ENCODE data around the gene RFX2.
"Not testable (repeated sequence)": the region's sequence is repeated elsewhere in the genome, so short reads cannot be mapped to it uniquely, and the experiment has no call there.

RFX2 gene

GRCh38 chr19:6012426-6013170 lies 97.7 kb downstream of the RFX2 start:
- DNase-seq (ENCODE audit: low read depth): no peak

DNA sequence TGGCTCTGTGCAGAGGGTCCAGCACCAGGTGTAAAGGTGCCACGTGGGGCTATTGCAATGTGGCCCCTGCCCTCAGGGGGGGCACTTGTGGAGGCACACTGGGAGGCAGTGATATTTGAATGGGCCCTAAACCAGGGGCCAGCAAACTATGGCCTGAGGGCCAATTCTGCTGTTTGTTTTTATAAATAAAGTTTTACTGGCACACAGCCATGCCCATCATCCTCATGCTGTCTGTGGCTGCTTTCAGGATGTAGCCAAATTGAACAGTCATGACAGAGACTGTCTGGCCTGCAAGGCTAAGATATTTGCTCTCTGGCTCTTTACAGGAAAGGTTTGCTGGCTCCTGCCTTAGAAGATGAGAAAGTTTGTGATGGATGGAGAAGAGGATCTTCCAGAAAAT lies 98.5 kb downstream of the RFX2 start:
- no peak for DNase-seq (ENCODE audit: low read depth)

- DNase-seq (ENCODE audit: low read depth): no peak
Measured at GRCh38 chr19:6011206-6011605, 99.1 kb downstream of the RFX2 start.

DNA sequence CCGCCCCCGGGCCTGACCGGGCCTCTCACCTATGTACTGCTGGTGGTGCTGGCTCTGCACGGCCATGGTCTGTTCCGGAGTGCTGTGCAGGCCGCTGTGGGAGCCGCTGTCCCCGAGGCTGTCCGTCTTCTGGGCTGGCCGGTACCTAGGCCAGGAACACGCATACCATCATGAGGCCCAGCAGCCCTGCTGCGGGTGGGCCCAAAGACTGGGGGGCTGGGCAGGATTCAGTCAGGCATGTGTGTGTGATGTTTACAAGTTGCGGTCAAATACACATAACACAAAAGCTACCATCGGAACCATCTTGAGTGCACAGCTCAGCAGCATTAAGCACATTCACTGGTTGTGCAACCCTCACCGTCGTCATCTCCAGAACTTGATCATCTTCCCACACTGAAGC lies 100.2 kb downstream of the RFX2 start:
- DNase-seq (ENCODE audit: low read depth): no peak

GRCh38 chr19:6007866-6008265 lies 102.4 kb downstream of the RFX2 start:
- no peak for DNase-seq (ENCODE audit: low read depth)

DNA sequence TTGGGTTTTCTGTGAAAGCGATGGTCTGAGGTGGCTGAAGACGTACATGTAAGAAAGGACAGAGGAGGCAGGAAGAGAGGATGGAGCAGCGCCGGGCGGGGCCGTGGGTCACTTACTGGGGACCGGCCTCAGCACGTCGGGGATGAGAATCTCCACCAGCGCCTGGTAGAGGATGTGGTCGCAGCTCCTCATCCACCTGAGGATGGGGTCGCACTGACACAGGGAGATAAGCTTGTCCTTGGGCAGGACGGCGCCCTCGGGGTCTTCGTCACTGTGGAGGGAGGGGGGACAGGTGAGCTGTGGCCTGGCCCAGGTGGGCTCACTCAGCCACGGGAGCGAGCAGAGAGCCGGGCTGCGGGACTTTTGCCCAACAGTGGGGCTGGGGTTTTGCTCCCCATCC lies 103.4 kb downstream of the RFX2 start:
- no peak for DNase-seq (ENCODE audit: low read depth)

DNA sequence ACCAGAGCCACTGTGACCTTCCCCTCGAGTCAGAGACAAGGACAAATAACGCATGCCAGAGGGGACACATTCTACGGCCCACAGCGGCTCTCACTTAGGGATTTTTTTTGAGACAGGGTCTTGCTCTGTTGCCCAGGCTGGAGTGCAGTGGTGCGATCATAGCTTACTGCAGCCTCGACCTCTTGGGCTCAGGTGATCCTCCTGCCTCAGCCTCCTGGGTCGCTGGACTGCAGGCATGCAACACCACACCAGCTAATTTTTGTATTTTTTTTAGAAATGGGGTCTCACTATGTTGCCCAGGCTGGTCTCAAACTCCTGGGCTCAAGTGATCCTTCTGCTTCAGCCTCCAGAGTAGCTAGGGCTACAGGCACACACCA lies 104.2 kb downstream of the RFX2 start:
- not testable (repeated sequence) for DNase-seq (ENCODE audit: low read depth)

DNA sequence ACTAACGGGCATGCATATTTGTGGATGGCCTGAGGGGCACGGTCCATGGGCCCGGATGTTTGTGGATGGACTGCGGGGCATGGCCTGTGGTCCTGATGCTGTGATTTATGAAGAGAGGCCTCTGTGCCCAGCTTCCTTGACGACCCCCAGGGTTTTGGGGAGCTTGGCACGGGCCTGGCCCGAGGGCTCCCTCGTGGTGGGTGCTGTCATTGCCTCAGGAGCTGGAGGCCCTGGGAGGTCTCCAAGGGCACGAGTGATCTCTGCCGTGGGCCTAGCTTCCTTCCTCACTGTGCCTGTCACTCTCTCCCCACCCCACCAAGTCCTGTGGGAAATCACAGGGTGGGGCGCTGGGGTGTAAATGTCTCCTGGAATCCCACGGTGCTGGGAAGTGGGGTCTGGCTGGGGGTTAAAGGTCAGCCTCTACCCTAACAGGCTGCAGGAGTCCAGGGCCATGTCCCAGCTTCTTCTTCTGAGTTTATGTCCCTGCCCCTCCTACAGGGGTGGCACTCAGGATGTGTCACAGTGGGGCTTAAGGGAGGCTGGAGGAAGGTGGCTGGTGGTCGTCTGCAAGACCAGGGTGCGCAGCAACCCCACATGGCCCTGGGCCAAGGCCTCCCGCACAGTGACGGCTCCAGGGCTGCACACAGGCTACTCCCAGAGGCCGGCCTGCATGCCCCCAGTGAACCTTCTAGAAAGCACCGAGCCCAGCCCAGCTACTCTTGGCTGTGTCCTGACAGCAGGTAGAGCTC lies 104.8 kb downstream of the RFX2 start:
- DNase-seq (ENCODE audit: low read depth): no peak

- DNase-seq (ENCODE audit: low read depth): no peak
Measured at GRCh38 chr19:6003976-6004375, 106.3 kb downstream of the RFX2 start.

DNA sequence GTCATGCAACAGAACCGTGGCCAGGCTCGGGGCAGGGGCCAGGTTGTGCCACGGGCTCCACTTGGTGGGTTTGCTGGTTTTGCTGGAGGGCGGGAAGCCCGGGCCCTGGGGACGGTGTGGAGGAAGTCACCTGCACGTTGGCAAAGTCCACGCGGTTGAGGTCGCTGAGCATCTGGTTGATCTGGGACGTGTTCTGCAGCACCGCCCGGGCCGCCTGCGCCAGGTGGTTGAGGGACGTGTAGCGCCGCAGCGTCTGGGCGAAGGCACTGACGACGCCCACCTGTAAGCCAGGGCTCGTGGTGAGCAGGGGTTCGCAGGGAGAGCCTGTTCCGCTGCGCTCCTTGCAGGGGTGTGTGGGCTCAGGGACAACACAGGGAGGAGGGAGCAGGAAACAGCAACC lies 107.7 kb downstream of the RFX2 start:
- no peak for DNase-seq (ENCODE audit: low read depth)

GRCh38 chr19:6000228-6000847 lies 110.0 kb downstream of the RFX2 start:
- no peak for DNase-seq (ENCODE audit: low read depth)

GRCh38 chr19:5999693-6000092 lies 110.6 kb downstream of the RFX2 start:
- DNase-seq (ENCODE audit: low read depth): no peak

GRCh38 chr19:5997371-5997770 lies 112.9 kb downstream of the RFX2 start:
- no peak for DNase-seq (ENCODE audit: low read depth)

DNA sequence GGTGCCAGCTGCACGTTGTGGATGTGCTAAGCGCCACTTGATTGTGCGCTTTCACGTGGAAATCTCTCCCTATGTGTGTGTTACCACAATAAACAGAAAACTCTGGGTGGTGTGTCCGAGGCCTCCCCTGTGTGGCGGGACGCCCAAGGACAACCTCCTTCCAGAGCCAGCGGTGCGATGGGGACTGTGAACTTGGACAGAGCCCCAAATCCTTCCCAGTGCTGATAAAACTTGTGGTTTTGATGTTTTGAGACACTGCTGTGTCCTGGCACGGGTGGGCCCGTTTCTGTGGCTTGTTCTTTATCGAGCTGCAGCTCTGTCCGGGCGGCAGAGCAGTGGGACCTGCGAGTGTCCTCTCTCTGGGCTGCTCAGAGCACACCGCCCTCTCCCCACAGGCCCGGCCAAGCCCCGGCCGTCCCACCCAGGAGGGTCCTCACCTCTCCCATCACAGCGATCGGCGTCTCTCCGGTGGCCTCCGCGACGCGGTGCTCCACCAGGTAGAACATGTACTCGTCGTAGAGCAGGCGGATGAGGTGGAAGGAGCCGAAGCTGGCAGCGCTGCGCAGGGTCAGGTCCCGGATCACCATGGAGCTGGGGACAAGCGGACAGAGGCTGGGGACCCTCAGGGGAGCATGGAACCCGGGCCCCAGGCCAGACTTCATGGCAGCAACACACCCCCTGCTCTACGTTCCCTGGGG lies 113.5 kb downstream of the RFX2 start:
- no peak for DNase-seq (ENCODE audit: low read depth)

DNA sequence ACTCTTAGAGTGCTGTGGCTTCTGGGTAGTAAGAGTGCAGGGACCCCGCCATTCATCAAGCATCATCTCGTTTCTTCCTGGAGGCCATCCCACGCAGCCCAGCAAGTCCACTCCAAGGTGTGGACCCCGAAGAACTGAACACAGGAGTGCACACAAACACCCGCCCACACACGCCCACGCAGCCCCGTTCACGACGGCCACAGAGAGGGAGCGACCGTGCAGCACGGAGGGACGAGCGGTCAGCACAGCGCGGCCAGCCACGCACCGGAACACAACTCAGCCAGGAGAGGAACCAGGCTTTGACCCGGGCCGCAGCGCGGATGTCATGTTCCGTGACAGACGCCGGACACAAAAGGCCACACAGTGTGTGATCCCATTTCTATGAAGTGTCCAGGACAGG lies 114.2 kb downstream of the RFX2 start:
- no peak for DNase-seq (ENCODE audit: low read depth)

GRCh38 chr19:5995606-5996005 lies 114.7 kb downstream of the RFX2 start:
- no peak for DNase-seq (ENCODE audit: low read depth)

- DNase-seq (ENCODE audit: low read depth): no peak
Measured at GRCh38 chr19:5994405-5995165, 115.7 kb downstream of the RFX2 start.

- no peak for DNase-seq (ENCODE audit: low read depth)
Measured at GRCh38 chr19:5993648-5994358, 116.5 kb downstream of the RFX2 start.

DNA sequence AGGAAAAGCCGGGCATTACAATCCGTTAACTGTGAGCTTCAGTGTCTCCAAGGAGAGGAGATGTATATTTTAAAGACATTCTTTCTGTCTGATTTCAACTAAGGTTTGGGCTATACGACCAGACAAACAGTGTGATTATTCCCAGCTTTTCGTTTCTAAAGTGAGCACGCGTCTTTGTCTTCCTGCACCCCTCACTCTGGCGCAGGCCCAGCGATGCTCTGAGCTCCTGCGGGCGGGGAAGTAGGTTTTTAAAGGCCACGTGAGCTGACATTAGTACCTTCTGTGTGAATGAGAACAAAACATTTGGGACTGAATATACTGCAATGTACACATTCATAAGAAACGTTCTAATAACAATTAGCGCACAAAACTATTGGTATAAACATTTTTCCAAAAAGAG lies 117.1 kb downstream of the RFX2 start:
- DNase-seq (ENCODE audit: low read depth): no peak

DNA sequence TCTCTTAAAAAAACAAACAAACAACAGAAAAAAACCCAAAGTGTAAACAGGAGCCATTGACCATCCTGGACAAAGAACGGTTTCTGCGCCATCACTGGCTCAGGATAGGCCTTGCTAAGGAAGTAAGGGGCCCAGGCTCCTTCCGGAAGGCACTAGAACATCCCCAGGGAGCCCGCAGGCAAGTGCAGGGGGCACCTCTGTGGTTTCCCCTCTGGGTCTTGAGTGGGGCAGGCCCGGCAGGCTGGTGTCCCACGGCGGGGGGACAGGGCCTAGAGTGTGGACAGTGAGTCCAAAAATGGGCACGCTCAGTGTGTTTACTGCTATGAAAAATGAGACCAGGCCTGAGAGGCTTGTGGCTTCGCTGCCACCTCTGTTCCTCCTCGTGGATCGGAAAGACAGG lies 117.5 kb downstream of the RFX2 start:
- no peak for DNase-seq (ENCODE audit: low read depth)

- DNase-seq (ENCODE audit: low read depth): no peak
Measured at GRCh38 chr19:5991244-5991838, 119.0 kb downstream of the RFX2 start.
